WERI-Rb-1 (cell line): ENCODE results near the gene RDH8.

Source experiments
- DNase-seq: peaks from one replicate; pipeline ENCODE4 v3.0.0-alpha.2; 2020
- H3K27ac ChIP-seq: fragments of 250-450 bp; sonication (Bioruptor Pico); 2 replicates; pipeline ENCODE4 v1.5.1; 2020; ENCODE audit warnings: mild to moderate bottlenecking, moderate library complexity
- H3K27me3 ChIP-seq: fragments of 250-450 bp; sonication (Bioruptor Pico); 2 replicates; pipeline ENCODE4 v1.5.1; 2021; ENCODE audit warnings: mild to moderate bottlenecking, low read depth, moderate library complexity; ENCODE audit not compliant: insufficient read depth, severe bottlenecking
- H3K36me3 ChIP-seq: fragments of 250-450 bp; sonication (Bioruptor Pico); 2 replicates; pipeline ENCODE4 v1.5.1; 2020; ENCODE audit warnings: mild to moderate bottlenecking, moderate library complexity
- H3K4me3 ChIP-seq: 2 replicates; pipeline ENCODE4 v1.5.1; 2011; ENCODE audit warnings: low read depth, mild to moderate bottlenecking, control low read depth, low read length
- H3K9me3 ChIP-seq: fragments of 250-450 bp; sonication (Bioruptor Pico); 2 replicates; pipeline ENCODE4 v1.5.1; 2021; ENCODE audit warnings: mild to moderate bottlenecking, moderate library complexity; ENCODE audit not compliant: severe bottlenecking
- TF ChIP-seq, protein P1 (sequence below): IDR thresholded peaks from 2 replicates; pipeline ENCODE4 v1.5.1; 2011; ENCODE audit warnings: low read depth, mild to moderate bottlenecking, control low read depth, inconsistent platforms, low read length

Gene RDH8

DNA sequence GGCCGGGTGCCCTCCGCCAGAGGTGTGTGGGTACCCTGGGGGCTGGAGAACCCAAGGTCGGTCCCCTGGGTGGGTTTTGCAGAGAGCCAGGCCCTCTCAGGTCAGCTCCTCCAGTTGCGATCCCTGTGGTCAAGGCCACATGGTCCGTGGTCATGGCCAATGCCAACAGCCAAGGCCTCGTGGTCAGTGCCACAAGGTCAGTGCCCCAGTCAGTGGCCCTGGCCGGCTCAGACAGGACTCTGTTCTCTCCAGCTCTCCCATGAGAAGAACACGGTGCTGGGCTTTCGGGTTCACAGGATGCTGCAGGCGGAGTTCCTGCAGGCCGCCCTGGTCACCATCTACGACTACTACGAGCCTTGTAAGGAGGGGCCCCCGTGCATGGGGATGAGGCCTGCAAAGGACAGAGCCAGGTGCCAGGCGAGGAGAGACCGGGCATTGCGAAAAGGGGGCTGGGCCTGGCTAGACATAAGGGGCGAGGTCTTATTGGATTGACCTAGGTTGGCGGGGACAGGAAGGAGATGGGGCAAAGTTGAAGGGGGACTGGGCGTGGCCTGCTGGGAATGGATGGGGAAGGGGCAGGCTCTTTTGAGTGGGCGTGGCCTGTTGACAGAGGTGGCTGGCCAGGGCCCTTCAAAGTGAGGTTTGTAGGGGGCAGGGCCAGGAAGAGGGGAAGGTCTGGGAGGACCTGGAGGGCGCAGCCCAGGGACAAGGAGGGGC is 57.6 kb downstream of the RDH8 start:
- Histone ChIP-seq H3K4me3 (no peak overlapping the region), H3K27ac (no peak overlapping the region), H3K36me3 (no peaks in the 10 kb centered on the region), H3K9me3 (peaks cover 4% of the 10 kb centered on the region), H3K27me3 (peaks cover 29% of the 10 kb centered on the region)
- TF ChIP-seq, protein P1, sequence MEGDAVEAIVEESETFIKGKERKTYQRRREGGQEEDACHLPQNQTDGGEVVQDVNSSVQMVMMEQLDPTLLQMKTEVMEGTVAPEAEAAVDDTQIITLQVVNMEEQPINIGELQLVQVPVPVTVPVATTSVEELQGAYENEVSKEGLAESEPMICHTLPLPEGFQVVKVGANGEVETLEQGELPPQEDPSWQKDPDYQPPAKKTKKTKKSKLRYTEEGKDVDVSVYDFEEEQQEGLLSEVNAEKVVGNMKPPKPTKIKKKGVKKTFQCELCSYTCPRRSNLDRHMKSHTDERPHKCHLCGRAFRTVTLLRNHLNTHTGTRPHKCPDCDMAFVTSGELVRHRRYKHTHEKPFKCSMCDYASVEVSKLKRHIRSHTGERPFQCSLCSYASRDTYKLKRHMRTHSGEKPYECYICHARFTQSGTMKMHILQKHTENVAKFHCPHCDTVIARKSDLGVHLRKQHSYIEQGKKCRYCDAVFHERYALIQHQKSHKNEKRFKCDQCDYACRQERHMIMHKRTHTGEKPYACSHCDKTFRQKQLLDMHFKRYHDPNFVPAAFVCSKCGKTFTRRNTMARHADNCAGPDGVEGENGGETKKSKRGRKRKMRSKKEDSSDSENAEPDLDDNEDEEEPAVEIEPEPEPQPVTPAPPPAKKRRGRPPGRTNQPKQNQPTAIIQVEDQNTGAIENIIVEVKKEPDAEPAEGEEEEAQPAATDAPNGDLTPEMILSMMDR = no peak
- DNase-seq = no peak
